Measurements from ENCODE around the gene STH.
"Not testable (repeated sequence)": the region's sequence is repeated elsewhere in the genome, so short reads cannot be mapped to it uniquely, and the experiment has no call there.

STH gene

DNA sequence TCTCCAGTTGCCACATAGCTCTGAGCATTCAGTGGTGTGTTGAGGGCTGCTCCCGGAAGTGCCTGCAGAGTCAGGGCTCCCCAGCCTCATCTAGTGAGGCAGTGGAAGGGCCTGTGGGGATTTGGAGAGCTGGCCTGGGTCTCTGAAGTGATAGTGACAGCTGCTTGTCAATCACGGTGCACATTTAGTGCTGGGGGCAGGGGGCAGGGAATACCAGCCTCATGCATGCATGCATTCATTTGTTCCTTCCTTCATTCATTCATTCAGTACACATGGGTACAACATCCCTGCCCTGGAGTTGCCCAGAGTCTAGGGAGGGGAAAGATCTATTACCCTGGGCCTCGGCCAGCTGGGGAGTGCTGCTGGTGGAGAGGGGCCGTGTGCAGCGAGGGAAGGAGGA is 11.3 kb upstream of the STH start:
- DNase-seq, result no peak

DNA sequence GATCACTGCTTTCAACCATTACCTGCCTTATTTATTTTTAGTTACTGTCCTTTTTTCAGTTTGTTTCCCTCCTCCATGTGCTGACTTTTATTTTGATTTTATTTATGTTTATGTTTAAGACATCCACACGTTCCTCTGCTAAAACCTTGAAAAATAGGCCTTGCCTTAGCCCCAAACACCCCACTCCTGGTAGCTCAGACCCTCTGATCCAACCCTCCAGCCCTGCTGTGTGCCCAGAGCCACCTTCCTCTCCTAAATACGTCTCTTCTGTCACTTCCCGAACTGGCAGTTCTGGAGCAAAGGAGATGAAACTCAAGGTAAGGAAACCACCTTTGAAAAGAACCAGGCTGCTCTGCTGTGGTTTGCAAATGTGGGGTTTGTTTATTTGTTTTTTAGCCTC is 9.3 kb upstream of the STH start:
- no peak for DNase-seq

DNA sequence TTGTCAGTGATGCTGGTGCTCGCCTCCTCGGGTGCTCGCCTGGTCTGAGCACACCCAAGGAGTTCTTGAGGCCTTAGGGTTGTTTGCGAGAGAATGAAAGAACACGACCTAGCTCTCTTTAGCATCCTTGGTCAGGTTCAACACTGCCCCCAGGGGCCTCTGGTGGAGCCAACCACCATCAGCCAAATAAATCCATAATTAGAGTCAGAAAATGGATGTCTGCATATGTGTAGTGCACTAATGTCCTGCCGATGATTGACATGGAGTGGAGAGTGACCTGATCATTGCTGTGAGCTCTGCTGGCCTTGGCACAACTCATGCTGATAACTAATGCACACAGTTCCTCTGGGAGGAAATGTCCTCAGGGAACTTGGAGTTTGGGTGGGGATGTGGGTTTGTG is 8.2 kb upstream of the STH start:
- no peak for DNase-seq

DNA sequence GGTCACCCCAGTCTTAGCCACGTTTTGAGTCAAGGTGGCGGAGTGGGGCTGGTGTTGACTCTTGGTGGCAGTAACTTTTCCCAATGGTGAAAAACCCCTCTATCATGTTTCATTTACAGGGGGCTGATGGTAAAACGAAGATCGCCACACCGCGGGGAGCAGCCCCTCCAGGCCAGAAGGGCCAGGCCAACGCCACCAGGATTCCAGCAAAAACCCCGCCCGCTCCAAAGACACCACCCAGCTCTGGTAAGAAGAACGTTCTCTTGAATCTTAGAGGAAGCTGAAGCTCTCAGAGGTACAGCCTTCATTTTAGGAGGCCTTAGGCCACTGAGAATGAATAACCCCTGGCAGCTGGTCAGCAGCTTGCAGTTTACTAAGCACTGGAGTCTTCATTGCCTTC is 7.7 kb upstream of the STH start:
- DNase-seq, result no peak

DNA sequence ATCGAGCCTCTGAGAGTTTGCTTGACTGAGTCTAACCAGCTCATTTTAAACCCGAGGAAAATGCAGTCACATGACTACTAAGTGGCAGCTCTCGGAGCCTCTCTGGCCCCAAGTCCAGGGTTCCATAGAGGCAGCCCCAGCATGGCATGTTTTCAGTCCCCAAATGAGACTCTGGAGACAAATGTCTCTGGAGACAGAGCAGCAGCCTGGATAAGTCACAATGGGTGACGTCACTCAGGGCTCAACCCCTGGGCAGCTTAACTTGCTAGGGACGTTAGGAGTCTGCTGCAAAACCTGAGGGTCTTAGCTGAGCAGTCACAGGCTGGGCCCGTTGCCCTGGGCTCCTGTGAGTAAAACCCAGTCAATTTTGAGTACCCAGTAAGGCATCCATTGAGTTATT is 6.9 kb upstream of the STH start:
- no peak for DNase-seq

DNA sequence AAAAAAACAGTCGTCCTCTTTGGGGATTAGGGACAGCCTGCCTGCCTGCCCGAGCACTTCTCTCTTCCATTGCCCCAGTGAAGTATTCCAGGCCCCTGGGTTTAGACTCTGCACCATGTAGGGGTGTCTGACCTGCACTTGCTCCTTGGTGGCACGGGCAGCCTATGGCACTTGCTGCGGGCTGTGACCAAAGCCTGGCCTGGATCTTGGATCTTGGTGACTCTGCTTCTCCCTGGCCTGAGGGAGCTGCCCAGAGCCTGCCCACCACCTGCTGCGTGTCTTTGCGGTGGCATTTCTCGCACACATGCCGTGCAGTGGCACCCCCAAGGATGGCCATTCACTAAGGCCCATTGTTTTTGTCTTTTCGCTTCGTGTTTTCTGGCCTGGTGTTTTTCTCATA is 6.1 kb upstream of the STH start:
- DNase-seq, result no peak

DNA sequence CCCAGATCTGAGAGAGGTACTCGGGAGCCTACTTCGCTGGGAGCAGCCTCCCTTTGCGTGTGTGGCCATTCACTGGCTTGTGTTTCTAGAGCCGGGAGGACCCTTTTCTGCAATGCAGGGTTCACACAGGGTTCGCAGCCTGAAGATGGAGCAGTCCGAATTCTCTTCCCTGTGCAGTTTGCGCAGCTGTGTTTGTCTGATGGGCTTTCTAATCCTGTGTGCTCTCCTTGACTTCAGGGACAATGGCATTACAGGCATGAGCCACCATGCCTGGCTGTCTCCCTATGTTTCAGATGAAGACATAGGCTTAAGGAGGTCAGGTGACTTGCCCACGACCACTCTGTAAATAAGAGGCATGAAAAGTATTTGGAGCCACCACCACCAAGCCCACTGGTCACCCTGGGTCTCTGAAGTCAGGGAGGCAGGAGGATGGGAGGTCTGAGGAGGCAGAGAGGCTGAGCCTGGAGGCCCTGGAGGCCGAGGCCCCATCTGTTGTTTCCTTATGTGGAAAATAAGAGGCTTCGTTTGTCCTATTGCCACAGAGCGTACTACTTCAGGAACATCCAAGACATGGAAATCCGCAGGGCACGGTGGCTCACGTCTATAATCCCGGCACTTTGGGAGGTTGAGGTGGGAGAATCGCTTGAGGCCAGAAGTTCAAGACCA is 5.0 kb upstream of the STH start:
- DNase-seq, result no peak

DNA sequence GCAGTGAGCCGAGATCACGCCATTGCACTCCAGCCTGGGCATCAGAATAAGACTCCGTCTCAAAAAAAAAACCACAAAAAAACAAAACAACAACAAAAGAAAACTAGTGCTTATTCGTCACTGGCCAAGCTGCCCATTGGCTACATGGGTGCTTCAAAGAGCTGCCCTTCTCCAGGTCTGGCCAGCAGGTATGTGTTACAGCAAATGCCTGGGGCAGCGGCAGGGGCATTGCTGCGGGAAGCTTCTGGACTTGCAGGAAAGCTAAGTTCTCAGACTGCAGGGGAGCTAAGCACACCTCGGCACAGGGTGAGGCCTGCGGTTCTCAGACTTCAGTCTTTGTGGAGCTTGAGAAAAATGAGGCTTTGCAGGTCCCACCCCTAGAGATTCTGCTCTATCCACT is 4.1 kb upstream of the STH start:
- no peak for DNase-seq

DNA sequence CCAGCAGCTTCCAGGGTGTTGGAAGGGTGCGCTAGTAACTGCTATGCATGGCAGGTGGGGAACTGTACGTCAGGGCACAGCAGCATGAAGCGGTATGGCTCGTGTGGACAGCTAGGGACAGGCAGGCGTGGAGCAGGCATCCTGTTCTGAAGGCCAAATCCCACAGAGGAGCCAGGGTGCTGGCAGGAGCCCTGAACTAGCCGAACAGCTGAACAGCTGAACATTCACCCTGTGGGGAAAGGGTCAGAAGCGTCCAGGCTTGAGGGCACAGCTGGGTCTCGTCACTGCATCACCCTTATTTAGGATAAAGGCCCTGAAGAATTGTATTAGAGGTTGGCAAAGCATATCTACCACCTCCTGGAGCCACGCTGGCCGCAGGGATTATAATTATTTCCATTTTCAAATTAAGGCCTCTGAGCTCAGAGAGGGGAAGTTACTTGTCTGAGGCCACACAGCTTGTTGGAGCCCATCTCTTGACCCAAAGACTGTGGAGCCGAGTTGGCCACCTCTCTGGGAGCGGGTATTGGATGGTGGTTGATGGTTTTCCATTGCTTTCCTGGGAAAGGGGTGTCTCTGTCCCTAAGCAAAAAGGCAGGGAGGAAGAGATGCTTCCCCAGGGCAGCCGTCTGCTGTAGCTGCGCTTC is 3.3 kb upstream of the STH start:
- DNase-seq, result no peak

DNA sequence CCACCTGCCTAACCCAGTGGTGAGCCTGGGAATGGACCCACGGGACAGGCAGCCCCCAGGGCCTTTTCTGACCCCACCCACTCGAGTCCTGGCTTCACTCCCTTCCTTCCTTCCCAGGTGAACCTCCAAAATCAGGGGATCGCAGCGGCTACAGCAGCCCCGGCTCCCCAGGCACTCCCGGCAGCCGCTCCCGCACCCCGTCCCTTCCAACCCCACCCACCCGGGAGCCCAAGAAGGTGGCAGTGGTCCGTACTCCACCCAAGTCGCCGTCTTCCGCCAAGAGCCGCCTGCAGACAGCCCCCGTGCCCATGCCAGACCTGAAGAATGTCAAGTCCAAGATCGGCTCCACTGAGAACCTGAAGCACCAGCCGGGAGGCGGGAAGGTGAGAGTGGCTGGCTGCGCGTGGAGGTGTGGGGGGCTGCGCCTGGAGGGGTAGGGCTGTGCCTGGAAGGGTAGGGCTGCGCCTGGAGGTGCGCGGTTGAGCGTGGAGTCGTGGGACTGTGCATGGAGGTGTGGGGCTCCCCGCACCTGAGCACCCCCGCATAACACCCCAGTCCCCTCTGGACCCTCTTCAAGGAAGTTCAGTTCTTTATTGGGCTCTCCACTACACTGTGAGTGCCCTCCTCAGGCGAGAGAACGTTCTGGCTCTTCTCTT is 2.6 kb upstream of the STH start:
- DNase-seq, result no peak

DNA sequence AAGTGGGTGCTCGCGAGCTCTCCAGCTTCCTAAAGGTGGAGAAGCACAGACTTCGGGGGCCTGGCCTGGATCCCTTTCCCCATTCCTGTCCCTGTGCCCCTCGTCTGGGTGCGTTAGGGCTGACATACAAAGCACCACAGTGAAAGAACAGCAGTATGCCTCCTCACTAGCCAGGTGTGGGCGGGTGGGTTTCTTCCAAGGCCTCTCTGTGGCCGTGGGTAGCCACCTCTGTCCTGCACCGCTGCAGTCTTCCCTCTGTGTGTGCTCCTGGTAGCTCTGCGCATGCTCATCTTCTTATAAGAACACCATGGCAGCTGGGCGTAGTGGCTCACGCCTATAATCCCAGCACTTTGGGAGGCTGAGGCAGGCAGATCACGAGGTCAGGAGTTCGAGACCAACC is 1.9 kb upstream of the STH start:
- DNase-seq, result no peak

DNA sequence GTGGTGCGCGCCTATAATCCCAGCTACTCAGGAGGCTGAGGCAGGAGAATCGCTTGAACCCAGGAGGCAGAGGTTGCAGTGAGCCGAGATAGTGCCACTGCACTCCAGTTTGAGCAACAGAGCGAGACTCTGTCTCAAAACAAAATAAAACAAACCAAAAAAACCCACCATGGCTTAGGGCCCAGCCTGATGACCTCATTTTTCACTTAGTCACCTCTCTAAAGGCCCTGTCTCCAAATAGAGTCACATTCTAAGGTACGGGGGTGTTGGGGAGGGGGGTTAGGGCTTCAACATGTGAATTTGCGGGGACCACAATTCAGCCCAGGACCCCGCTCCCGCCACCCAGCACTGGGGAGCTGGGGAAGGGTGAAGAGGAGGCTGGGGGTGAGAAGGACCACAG is 1.4 kb upstream of the STH start:
- no peak for DNase-seq

DNA sequence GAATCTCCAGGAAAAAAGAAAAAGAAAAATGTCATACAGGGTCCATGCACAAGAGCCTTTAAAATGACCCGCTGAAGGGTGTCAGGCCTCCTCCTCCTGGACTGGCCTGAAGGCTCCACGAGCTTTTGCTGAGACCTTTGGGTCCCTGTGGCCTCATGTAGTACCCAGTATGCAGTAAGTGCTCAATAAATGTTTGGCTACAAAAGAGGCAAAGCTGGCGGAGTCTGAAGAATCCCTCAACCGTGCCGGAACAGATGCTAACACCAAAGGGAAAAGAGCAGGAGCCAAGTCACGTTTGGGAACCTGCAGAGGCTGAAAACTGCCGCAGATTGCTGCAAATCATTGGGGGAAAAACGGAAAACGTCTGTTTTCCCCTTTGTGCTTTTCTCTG is 845 bp downstream of the STH start:
- DNase-seq, result no peak

DNA sequence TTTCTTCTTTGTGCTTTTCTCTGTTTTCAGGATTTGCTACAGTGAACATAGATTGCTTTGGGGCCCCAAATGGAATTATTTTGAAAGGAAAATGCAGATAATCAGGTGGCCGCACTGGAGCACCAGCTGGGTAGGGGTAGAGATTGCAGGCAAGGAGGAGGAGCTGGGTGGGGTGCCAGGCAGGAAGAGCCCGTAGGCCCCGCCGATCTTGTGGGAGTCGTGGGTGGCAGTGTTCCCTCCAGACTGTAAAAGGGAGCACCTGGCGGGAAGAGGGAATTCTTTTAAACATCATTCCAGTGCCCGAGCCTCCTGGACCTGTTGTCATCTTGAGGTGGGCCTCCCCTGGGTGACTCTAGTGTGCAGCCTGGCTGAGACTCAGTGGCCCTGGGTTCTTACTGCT is 1.2 kb downstream of the STH start:
- no peak for DNase-seq

DNA sequence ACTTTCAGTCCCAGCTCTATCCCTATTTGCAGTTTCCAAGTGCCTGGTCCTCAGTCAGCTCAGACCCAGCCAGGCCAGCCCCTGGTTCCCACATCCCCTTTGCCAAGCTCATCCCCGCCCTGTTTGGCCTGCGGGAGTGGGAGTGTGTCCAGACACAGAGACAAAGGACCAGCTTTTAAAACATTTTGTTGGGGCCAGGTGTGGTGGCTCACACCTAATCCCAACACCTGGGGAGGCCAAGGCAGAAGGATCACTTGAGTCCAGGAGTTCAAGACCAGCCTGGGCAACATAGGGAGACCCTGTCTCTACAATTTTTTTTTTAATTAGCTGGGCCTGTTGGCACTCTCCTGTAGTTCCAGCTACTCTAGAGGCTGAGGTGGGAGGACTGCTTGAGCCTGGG is 1.7 kb downstream of the STH start:
- DNase-seq, result no peak

DNA sequence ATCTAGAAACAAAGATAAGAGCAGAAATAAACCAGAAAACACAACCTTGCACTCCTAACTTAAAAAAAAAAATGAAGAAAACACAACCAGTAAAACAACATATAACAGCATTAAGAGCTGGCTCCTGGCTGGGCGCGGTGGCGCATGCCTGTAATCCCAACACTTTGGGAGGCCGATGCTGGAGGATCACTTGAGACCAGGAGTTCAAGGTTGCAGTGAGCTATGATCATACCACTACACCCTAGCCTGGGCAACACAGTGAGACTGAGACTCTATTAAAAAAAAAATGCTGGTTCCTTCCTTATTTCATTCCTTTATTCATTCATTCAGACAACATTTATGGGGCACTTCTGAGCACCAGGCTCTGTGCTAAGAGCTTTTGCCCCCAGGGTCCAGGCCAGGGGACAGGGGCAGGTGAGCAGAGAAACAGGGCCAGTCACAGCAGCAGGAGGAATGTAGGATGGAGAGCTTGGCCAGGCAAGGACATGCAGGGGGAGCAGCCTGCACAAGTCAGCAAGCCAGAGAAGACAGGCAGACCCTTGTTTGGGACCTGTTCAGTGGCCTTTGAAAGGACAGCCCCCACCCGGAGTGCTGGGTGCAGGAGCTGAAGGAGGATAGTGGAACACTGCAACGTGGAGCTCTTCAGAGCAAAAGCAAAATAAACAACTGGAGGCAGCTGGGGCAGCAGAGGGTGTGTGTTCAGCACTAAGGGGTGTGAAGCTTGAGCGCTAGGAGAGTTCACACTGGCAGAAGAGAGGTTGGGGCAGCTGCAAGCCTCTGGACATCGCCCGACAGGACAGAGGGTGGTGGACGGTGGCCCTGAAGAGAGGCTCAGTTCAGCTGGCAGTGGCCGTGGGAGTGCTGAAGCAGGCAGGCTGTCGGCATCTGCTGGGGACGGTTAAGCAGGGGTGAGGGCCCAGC is 2.6 kb downstream of the STH start:
- DNase-seq, result no peak

DNA sequence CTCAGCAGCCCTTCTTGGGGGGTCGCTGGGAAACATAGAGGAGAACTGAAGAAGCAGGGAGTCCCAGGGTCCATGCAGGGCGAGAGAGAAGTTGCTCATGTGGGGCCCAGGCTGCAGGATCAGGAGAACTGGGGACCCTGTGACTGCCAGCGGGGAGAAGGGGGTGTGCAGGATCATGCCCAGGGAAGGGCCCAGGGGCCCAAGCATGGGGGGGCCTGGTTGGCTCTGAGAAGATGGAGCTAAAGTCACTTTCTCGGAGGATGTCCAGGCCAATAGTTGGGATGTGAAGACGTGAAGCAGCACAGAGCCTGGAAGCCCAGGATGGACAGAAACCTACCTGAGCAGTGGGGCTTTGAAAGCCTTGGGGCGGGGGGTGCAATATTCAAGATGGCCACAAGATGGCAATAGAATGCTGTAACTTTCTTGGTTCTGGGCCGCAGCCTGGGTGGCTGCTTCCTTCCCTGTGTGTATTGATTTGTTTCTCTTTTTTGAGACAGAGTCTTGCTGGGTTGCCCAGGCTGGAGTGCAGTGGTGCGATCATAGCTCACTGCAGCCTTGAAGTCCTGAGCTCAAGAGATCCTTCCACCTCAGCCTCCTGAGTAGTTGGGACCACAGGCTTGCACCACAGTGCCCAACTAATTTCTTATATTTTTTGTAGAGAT is 3.4 kb downstream of the STH start:
- peak; percentile 26 to 70 for DNase-seq

DNA sequence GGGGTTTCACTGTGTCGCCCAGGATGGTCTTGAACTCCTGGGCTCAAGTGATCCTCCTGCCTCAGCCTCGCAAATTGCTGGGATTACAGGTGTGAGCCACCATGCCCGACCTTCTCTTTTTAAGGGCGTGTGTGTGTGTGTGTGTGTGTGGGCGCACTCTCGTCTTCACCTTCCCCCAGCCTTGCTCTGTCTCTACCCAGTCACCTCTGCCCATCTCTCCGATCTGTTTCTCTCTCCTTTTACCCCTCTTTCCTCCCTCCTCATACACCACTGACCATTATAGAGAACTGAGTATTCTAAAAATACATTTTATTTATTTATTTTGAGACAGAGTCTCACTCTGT is 3.9 kb downstream of the STH start:
- no peak for DNase-seq

DNA sequence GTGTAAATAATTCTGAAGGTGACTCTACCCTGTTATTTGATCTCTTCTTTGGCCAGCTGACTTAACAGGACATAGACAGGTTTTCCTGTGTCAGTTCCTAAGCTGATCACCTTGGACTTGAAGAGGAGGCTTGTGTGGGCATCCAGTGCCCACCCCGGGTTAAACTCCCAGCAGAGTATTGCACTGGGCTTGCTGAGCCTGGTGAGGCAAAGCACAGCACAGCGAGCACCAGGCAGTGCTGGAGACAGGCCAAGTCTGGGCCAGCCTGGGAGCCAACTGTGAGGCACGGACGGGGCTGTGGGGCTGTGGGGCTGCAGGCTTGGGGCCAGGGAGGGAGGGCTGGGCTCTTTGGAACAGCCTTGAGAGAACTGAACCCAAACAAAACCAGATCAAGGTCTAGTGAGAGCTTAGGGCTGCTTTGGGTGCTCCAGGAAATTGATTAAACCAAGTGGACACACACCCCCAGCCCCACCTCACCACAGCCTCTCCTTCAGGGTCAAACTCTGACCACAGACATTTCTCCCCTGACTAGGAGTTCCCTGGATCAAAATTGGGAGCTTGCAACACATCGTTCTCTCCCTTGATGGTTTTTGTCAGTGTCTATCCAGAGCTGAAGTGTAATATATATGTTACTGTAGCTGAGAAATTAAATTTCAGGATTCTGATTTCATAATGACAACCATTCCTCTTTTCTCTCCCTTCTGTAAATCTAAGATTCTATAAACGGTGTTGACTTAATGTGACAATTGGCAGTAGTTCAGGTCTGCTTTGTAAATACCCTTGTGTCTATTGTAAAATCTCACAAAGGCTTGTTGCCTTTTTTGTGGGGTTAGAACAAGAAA is 5.1 kb downstream of the STH start:
- DNase-seq, result no peak

DNA sequence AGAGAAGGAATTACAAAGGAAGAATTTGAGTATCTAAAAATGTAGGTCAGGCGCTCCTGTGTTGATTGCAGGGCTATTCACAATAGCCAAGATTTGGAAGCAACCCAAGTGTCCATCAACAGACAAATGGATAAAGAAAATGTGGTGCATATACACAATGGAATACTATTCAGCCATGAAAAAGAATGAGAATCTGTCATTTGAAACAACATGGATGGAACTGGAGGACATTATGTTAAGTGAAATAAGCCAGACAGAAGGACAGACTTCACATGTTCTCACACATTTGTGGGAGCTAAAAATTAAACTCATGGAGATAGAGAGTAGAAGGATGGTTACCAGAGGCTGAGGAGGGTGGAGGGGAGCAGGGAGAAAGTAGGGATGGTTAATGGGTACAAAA is 7.0 kb downstream of the STH start:
- not testable (repeated sequence) for DNase-seq

DNA sequence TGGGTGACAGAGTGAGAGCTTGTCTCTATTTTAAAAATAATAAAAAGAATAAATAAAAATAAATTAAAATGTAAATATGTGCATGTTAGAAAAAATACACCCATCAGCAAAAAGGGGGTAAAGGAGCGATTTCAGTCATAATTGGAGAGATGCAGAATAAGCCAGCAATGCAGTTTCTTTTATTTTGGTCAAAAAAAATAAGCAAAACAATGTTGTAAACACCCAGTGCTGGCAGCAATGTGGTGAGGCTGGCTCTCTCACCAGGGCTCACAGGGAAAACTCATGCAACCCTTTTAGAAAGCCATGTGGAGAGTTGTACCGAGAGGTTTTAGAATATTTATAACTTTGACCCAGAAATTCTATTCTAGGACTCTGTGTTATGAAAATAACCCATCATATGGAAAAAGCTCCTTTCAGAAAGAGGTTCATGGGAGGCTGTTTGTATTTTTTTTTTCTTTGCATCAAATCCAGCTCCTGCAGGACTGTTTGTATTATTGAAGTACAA is 8.5 kb downstream of the STH start:
- DNase-seq, result no peak

DNA sequence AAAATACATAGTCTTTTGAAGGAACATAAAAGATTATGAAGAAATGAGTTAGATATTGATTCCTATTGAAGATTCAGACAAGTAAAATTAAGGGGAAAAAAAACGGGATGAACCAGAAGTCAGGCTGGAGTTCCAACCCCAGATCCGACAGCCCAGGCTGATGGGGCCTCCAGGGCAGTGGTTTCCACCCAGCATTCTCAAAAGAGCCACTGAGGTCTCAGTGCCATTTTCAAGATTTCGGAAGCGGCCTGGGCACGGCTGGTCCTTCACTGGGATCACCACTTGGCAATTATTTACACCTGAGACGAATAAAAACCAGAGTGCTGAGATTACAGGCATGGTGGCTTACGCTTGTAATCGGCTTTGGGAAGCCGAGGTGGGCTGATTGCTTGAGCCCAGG is 9.5 kb downstream of the STH start:
- no peak for DNase-seq

Data from bone marrow (tissue), 2 donors.